ENCODE data around the gene MAP3K6.

MAP3K6 gene

GRCh38 chr1:27372808-27373690, 6.3 kb upstream of the MAP3K6 start:
- DNase-seq, result no peak

DNA sequence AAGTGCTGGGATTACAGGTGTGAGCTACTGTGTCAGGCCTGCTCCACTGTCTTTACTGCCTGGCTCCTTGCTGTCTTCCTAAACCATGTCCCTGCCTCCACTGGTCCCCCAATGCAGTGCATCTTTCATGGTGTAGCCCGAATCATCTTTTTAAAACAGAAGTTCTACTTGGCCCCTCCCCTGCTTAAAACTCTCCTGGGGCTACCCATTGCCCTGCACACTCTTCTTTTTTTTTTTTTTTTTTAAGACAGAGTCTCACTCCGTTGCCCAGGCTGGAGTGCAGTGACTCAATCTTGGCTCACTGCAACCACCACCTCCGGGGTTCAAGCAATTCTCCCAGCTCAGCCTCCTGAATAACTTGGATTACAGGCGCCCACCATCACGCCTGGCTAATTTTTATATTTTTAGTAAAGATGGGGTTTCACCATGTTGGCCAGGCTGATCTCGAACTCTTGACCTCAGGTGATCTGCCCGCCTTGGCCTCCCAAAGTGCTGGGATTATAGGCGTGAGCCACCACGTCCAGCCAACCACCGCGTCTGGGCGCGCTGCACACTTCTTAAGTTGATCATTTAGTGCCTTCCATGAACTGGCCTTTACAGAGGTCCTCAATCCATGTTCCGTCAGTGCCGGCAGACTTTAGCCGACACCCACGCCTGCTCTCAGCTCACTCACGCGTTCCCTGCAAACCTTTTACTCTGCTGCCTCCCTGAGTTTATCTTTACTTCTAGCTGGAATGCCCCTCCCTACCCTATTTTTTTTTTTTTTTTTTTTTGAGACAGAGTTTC, 5.5 kb upstream of the MAP3K6 start:
- DNase-seq, result no peak

- DNase-seq, result no peak
Measured at GRCh38 chr1:27368869-27369582, 2.3 kb upstream of the MAP3K6 start.

DNA sequence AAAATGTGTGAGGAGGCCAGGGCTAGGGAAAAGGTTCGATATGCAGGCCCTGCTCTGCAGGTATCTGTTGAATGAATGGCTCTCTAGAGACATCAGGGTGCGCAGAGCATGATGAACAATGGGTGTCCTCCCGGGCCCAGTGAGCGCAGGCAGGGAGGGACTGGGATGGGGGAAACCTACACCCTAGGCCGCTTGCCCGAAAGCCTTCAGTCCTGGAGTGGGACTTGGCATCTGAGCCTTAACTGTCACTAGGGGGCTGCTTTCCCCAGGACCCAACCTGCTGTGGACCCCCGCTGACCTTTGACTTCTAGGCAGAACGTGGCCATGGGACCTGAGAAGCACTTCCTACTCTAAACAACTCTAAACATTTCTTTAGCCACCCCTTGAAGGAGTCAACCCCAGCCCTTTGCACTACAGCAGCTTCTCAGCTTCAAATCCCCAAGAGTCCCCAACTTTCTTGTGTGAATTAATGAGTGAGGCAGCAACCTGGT, 444 bp upstream of the MAP3K6 start:
- DNase-seq, result no peak

- DNase-seq, result peak; percentile 78
Measured at GRCh38 chr1:27366113-27366410, 699 bp downstream of the MAP3K6 start.

- peak; percentile 85 for DNase-seq
Measured at GRCh38 chr1:27365372-27366112, 1.2 kb downstream of the MAP3K6 start.

DNA sequence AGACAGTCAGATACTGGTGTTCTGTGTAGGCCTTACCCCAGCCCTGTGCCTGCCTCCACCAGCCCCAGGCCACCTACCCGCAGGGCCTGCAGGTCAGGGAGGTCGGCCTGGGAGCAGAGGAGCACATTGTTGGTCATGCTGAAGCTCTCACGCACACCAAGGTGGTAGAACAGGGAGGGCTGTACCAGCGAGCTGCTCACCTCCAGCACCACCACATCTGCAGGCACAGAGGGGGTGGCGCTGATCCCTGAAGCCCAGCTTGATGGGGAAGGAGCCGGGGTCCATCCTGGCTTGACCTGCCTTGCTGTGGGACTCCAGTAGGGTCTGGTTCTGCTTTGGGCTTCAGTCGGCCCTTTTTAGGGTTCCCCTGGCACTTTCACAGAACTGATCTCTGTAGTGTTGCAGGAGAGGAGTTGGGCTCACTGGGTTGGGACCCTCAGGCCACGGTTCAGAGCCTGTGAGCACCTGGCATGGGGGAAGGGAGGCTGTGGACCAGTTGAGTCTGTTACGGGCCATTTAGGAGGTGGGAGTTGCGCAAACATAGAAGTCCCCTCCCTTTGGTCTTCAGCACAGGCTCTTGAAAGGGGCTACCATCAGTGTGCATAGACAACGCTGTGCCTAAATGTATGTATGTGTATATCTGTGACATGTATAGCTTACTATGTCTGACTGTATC, 1.9 kb downstream of the MAP3K6 start:
- no peak for DNase-seq

DNA sequence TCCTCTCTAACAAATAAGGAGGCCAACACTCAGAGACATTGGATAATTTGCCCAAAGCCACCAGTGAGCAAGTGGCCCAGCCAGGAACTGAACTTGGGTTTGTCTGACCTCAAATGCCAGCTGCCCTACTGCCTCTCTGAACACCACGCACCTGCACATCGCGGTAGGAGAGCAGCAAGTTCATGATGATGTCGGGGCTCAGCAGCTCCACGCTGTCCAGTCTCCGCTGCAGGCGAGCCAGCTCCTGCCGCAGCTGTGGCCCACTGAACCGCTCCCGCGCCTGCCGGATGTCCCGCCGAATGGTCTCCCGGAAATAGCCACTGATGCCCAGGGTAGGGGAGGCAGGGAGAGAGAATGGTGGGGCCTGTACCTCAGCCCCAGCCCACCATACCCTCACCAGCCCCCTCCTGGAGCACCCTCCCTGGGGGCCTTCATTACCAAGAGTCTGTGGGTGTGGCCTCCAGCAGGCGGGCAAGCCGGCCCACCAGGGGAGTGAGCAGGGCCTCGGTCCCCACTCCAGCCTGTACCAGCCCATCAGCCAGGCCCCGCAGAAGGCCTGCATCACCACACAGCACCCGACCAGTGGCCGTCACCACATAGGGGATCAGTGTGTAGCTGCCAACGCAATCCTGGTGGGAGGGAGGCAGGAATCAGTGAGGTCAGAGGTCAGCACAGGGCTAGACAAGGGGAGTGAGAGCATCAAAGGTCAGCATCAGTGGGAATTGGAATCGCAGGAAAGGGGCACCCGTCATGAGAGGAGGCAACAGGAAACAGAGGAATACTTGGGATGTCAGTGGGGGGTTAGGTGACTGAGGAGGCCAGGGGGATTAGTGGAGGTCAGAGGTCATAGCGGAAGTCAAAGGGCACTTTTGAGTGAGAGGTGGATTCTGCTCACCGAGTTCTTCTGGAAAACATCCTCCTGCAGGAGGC, 2.7 kb downstream of the MAP3K6 start:
- no peak for DNase-seq

DNA sequence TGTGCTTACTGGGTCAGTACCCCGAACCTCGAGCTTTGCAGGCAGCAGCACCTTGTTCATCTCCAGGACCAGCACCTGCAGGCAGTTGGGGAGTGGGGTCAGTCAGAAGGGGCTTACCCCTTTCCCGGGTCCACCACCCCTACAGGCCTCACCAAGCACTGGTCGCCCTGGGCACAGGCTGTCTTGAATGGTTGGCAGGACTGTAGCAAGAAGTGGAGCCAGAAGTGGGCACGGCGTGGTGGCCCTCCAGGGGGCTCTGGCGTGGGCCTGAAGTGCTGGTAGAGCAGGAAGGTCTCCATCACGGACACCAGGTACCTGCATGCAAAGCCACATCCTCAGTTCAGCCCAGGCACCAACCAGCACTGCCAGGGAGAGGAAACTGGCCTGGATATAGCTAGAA, 5.2 kb downstream of the MAP3K6 start:
- DNase-seq, result no peak

DNA sequence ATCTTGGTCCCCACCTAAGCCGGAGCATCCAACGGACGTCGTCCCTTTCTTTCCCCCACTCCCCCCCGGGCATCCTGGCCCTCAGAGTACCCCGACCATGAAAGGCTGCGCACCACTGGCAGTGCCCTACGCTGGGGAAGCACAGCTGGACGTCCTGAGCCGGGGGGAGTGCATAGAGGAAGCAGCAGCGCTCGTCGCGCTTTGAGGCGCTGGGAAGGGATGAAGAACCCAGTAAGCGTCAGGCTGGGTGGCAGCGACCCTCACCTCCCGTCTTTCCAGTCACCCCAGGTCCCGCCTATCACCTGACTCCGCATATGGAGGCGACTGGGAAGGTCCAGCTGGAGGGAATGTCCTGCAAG, 5.7 kb downstream of the MAP3K6 start:
- DNase-seq, result no peak

GRCh38 chr1:27360159-27361043, 6.4 kb downstream of the MAP3K6 start:
- DNase-seq, result peak; percentile 83

GRCh38 chr1:27359822-27360158, 7.0 kb downstream of the MAP3K6 start:
- no peak for DNase-seq

DNA sequence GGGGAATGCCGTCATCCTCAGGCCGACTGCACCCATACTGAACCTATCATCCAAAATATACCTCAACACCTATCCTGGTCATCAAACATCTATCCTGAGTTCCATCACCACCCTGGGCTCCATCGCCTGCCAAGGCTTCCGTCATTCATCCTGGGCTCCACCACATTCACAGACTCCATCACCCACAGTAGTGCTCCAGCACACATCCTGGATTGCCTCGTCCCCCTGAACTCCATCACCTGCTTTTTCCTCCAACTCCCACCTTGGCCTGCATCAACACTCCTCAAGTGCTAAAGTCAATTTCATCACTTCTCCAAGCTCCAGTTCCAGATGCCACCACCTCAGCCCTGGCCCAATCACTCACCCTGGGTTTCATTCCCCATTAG, 7.8 kb downstream of the MAP3K6 start:
- no peak for DNase-seq

- DNase-seq, result no peak
Measured at GRCh38 chr1:27358038-27358927, 8.5 kb downstream of the MAP3K6 start.

- peak; percentile 94 for DNase-seq
Measured at GRCh38 chr1:27357281-27358037, 9.3 kb downstream of the MAP3K6 start.

- DNase-seq, result no peak
Measured at GRCh38 chr1:27356619-27357280, 10.0 kb downstream of the MAP3K6 start.

DNA sequence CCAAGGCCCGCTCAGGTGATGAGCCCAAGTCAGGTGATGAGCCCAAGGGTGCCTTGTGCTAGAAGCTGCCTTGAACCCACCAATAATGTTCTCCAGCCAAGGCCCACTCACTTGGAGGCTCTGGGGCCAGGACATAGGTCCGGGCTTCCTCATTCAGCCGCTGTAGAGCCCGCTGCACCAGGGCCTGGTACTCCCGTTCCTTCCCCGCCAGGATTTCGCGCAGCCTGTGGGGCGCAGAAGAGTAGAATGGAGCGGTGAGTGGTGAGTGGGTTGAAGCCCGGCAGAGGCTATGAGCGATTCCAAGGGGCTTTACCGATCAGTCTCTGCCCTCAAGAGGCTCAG, 10.5 kb downstream of the MAP3K6 start:
- DNase-seq, result no peak

DNA sequence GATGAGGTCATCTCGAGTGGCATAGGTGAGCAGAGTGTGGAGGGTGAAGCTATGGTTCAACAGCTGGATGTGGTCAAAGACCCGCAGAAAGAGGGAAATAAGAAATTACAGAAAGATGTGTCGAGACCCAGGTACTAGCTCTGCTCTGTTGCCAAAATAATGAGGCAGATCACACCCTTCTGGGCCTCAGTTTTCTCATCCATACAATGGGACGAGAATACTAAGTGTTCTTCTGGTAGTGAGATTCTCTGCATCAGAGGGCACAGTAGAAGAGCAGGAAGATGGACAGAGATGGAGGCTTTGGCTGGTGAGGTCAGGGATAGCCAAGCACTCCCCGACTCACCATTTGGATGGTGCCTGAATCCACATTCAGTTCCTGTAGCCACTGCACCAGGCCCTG, 11.1 kb downstream of the MAP3K6 start:
- no peak for DNase-seq
